HepG2 (cell line): ENCODE measurements around the gene S1PR5. TPM values are rescaled to one million over a fixed set of nuclear protein-coding genes. Genes with fewer than 3 reads are reported as not detected.

Experiments used
- ATAC-seq: fragments of 200-7000 bp; cut with Tn5 transposase; 3 replicates; pipeline ENCODE4 v1.9.1; 2020; ENCODE audit warnings: mild to moderate bottlenecking, moderate library complexity
- BruUV-seq: library from RNA; stranded (reverse); fragments of 400-500 nt; replicated peaks from 2 replicates; lab custom pipeline; 2021; lab: Mats Ljungman, UMichigan
- CTCF ChIA-PET: fragments of 300-600 bp; formaldehyde crosslinking; extraction: SDS; loops from one replicate; lab custom pipeline; 2021; ENCODE audit warnings: low total read pairs, inconsistent platforms, low intra/inter-chr PET ratio; lab: Yijun Ruan, JAX
- POLR2A ChIA-PET: fragments of 350-600 bp; sonication (Branson Sonifier 250); formaldehyde crosslinking; loops from one replicate; lab custom pipeline; 2020; ENCODE audit warnings: antibody characterized with exemption, inconsistent platforms; lab: Yijun Ruan, JAX
- DNase-seq: peaks from one replicate; pipeline ENCODE4 v3.0.0-alpha.2; 2015; ENCODE audit warnings: low spot score
- FAIRE-seq: peaks from 3 replicates; lab custom pipeline; 2011; peaks lifted over from hg19 to GRCh38; lab: Jason Lieb, UNC
- H2AFZ ChIP-seq: one replicate; pipeline ENCODE4 v1.6.1; 2011; ENCODE audit warnings: low read length, inconsistent platforms
- H3K27ac ChIP-seq: fragments of 300-600 bp; 3 replicates; pipeline ENCODE4 v1.8.0; 2011; ENCODE audit warnings: mixed run types, mild to moderate bottlenecking, mixed read lengths, low read length, inconsistent platforms; ENCODE audit not compliant: insufficient read depth; ENCODE audit errors: extremely low read length
- H3K27me3 ChIP-seq, 2 experiments: fragments of 200-600 bp in 1 of 2; 2 replicates in 1 of 2; 3 replicates in 1 of 2; pipeline versions ENCODE4 v1.6.0 to v1.8.0; 2011; ENCODE audit warnings: low read length in 2 of 2, mild to moderate bottlenecking in 2 of 2, moderate library complexity in 2 of 2, inconsistent platforms in 1 of 2; ENCODE audit not compliant: insufficient read depth in 2 of 2, control insufficient read depth in 1 of 2
- H3K36me3 ChIP-seq, 2 experiments: fragments of 200-600 bp in 1 of 2; replicated peaks in 1 of 2; 2 replicates in 1 of 2; 3 replicates in 1 of 2; pipeline versions ENCODE4 v1.5.1 to v1.8.0; 2011; ENCODE audit warnings: low read length in 2 of 2, inconsistent platforms in 1 of 2; ENCODE audit not compliant: insufficient read depth in 2 of 2, control insufficient read depth in 1 of 2
- H3K4me1 ChIP-seq: 2 replicates; pipeline ENCODE4 v1.5.1; 2012; ENCODE audit warnings: low read length, inconsistent platforms; ENCODE audit not compliant: insufficient read depth
- H3K4me2 ChIP-seq: 2 replicates; pipeline ENCODE4 v1.6.0; 2011; ENCODE audit warnings: low read depth, low read length, inconsistent platforms
- H3K4me3 ChIP-seq, 3 experiments: fragments of 200-600 bp in 1 of 3; sonication (generic), shearing (Covaris generic) in 1 of 3; replicated peaks in 1 of 3; 2 replicates each; pipeline ENCODE4 v1.5.1; 2011 to 2016; ENCODE audit warnings: low read length in 3 of 3, inconsistent platforms in 2 of 3, low read depth in 2 of 3, mild to moderate bottlenecking in 2 of 3, control low read depth in 1 of 3, mixed read lengths in 1 of 3; ENCODE audit not compliant: insufficient read depth in 1 of 3
- H3K79me2 ChIP-seq: one replicate; pipeline ENCODE4 v1.6.1; 2011; ENCODE audit warnings: low read length, inconsistent platforms; ENCODE audit not compliant: insufficient read depth
- H3K9ac ChIP-seq: 2 replicates; pipeline ENCODE4 v1.6.0; 2011; ENCODE audit warnings: mild to moderate bottlenecking, low read depth, low read length, inconsistent platforms; ENCODE audit not compliant: insufficient read depth
- H3K9me3 ChIP-seq: 2 replicates; pipeline ENCODE4 v1.5.1; 2012; ENCODE audit warnings: mild to moderate bottlenecking, low read length
- H4K20me1 ChIP-seq: 2 replicates; pipeline ENCODE4 v1.6.0; 2011; ENCODE audit warnings: inconsistent platforms, mild to moderate bottlenecking, low read length, moderate library complexity; ENCODE audit not compliant: insufficient read depth
- FOXP1 ChIP-seq, 2 experiments: fragments of 450-650 bp in 1 of 2; IDR thresholded peaks; 2 replicates each; pipeline ENCODE4 v1.6.1; 2017 to 2018; ENCODE audit warnings: antibody characterized with exemption in 1 of 2
- GPBP1L1 ChIP-seq: sonication (generic); formaldehyde crosslinking; IDR thresholded peaks from 2 replicates; pipeline ENCODE4 v1.5.0; 2020; ENCODE audit warnings: mild to moderate bottlenecking, missing genetic modification reagents
- REST ChIP-seq, 2 experiments: IDR thresholded peaks; 2 replicates each; pipeline ENCODE4 v1.6.1; 2011 to 2012; ENCODE audit warnings: low read length in 2 of 2, borderline replicate concordance in 1 of 2, low read depth in 1 of 2, mild to moderate bottlenecking in 1 of 2, moderate library complexity in 1 of 2
- THAP9 ChIP-seq: sonication (generic); formaldehyde crosslinking; IDR thresholded peaks from 2 replicates; pipeline ENCODE4; 2020; ENCODE audit warnings: missing genetic modification reagents, mild to moderate bottlenecking, borderline replicate concordance
- ZBTB14 ChIP-seq: sonication (generic); formaldehyde crosslinking; IDR thresholded peaks from 2 replicates; pipeline ENCODE4 v1.4.0; 2020; ENCODE audit warnings: missing genetic modification reagents
- ZNF232 ChIP-seq: sonication (generic); formaldehyde crosslinking; IDR thresholded peaks from 2 replicates; pipeline ENCODE4 v1.4.0; 2020; ENCODE audit warnings: missing genetic modification reagents, borderline replicate concordance
- ZNF30 ChIP-seq: sonication (generic); formaldehyde crosslinking; IDR thresholded peaks from 2 replicates; pipeline ENCODE4 v1.5.0; 2020; ENCODE audit warnings: mild to moderate bottlenecking, missing genetic modification reagents
- ZNF367 ChIP-seq: sonication (generic); formaldehyde crosslinking; IDR thresholded peaks from 2 replicates; pipeline ENCODE4 v1.4.0; 2020; ENCODE audit warnings: missing genetic modification reagents, borderline replicate concordance
- ZNF713 ChIP-seq: sonication (generic); formaldehyde crosslinking; IDR thresholded peaks from 2 replicates; pipeline ENCODE4 v1.4.0; 2020; ENCODE audit warnings: mild to moderate bottlenecking, missing genetic modification reagents
- ZNF776 ChIP-seq: sonication (generic); formaldehyde crosslinking; IDR thresholded peaks from 2 replicates; pipeline ENCODE4 v1.4.0; 2020; ENCODE audit warnings: mild to moderate bottlenecking, missing genetic modification reagents
- WGBS: methylation state at CpG from one replicate; pipeline ENCODE4 v1.1.6; 2017; ENCODE audit warnings: low lambda C conversion rate; 5-methylcytosine and 5-hydroxymethylcytosine counted together
- in situ Hi-C: cut with HindIII; loops from 2 replicates; pipeline ENCODE4 v1.10.0; 2017; ENCODE audit warnings: low pct_unique_long_range_greater_than_20kb; ENCODE audit not compliant: extremely low pct_ligation_motif_present
- intact Hi-C: fragments of 100-400 bp; cut with micrococcal nuclease; formaldehyde crosslinking; loops from one replicate; pipeline ENCODE4 v1.10.0; 2022; ENCODE audit not compliant: unreplicated experiment
- polyA plus RNA-seq, 8 experiments: library from polyadenylated mRNA; depleted of rRNA in 3 of 8; stranded (reverse) in 7 of 8; unstranded in 1 of 8; fragments of >200 nt; fragmentation: Illumina TruSeq in 4 of 8; extraction: Trizol in 4 of 8; gene quantifications; 2 replicates each; pipeline versions ENCODE4 v1.2.1 to v1.2.3, GENCODE V29; 2011 to 2016; ENCODE audit warnings: low read depth in 4 of 8, missing spikeins in 1 of 8, mixed read lengths in 1 of 8; ENCODE audit not compliant: insufficient read depth in 1 of 8
- total RNA-seq, 5 experiments: library from RNA; depleted of rRNA; stranded (reverse); fragments of >200 nt; fragmentation: Illumina TruSeq; extraction: Trizol; gene quantifications; 2 replicates each; pipeline ENCODE4 v1.2.3, GENCODE V29; 2016; ENCODE audit warnings: low read depth in 1 of 5

The S1PR5 gene
- total and polyA plus RNA-seq, 2 of the 13 experiments (the other 11 are each of a cell fraction or from before 2014, with no cell fraction given), result 0.04 TPM; not detected in 1

GRCh38 chr19:10538204-10538983 is 21.1 kb upstream of the S1PR5 start (continued):
- no peak for TF ChIP-seq REST (IDR thresholded peaks at IDR 0.05; ENCODE audit: borderline replicate concordance in 1 of 2, low read depth in 1 of 2, low read length in 2 of 2)
- TF ChIP-seq ZNF232, result no peak

- ChIA-PET CTCF (no interaction called here), POLR2A (no interaction called here)
- whole genome bisulfite sequencing, result 12% methylated on average over 11 of the region's 11 CpGs
- ATAC-seq (no peak), FAIRE-seq (no peak), DNase-seq (no peak)
- Histone ChIP-seq H3K79me2 (no peaks in the 10 kb centered on the region), H3K27me3 (peaks cover 1 to 17% of the 10 kb centered on the region in 2 experiments; a peak in 3 of 5 replicates), H3K4me2 (no peak overlapping the region), H3K4me1 (peaks cover 10% of the 10 kb centered on the region; the same call in 1 of the 2 replicates), H3K36me3 (no peaks in the 10 kb centered on the region), H4K20me1 (no peaks in the 10 kb centered on the region), H3K9me3 (no peaks in the 10 kb centered on the region), H2AFZ (no peak overlapping the region), H3K9ac (no peak overlapping the region), H3K27ac (no peak overlapping the region), H3K4me3 (no peak overlapping the region)
- in situ Hi-C loops, result no loop called here
- intact Hi-C loops, result no loop called here
- no TSS peak for BruUV-seq
- TF ChIP-seq THAP9 (no peak), ZNF367 (CRISPR knock-in tag) (no peak), ZNF30 (no peak), GPBP1L1 (CRISPR knock-in tag) (no peak), ZNF713 (CRISPR knock-in tag) (no peak), ZNF776 (no peak), FOXP1 (IDR thresholded peaks at IDR 0.05) (no peak), FOXP1 (CRISPR knock-in tag; IDR thresholded peaks at IDR 0.05) (no peak), ZBTB14 (CRISPR knock-in tag) (no peak)
Observed at GRCh38 chr19:10537668-10538067, 20.4 kb upstream of the S1PR5 start.
